Activated effector memory CD4-positive, alpha-beta T cell treated with Interleukin-2 at 50 U/mL for 16 hours (primary cell): ENCODE data around the gene AMH.

Experiments used
- DNase-seq: peaks from one replicate; pipeline ENCODE4 v3.0.0-alpha.2; 2020

The AMH gene

DNA sequence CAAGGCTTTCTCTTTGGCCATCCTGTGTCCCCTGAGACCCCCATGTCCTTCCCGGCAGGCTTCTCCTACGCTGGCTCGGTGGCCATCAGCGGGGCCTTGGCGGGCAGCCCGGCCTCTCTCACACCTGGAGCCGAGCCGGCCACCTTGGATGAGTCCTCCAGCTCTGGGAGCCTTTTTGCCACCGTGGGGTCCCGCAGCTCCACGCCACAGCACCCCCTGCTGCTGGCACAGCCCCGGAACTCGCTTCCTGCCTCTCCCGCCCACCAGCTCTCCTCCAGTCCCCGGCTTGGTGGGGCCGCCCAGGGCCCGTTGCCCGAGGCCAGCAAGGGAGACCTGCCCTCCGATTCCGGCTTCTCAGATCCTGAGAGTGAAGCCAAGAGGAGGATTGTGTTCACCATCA is 27.2 kb upstream of the AMH start:
- no peak for DNase-seq

- DNase-seq, result no peak
Measured at GRCh38 chr19:2223391-2223790, 25.7 kb upstream of the AMH start.

DNA sequence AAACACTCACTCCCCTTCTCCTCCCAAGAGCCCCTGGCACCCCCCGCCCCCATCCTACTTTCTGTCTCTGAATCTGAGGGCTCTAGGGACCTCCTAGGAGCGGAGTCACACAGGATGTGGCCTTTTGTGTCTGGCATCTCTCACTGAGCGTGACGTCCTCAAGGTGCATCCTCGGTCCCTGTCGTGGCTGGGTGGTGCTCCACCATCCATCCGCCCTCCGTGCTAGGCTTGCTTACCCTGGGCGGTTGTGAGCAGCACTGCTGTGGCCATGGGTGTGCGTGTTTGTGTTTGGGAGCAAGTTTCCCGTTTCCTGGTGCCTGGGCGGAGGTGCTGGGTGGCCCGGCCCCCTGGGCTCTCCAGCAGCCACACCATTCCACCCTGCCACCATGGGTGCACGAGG is 25.2 kb upstream of the AMH start:
- DNase-seq, result no peak

GRCh38 chr19:2224754-2225349 is 24.3 kb upstream of the AMH start:
- DNase-seq, result no peak

DNA sequence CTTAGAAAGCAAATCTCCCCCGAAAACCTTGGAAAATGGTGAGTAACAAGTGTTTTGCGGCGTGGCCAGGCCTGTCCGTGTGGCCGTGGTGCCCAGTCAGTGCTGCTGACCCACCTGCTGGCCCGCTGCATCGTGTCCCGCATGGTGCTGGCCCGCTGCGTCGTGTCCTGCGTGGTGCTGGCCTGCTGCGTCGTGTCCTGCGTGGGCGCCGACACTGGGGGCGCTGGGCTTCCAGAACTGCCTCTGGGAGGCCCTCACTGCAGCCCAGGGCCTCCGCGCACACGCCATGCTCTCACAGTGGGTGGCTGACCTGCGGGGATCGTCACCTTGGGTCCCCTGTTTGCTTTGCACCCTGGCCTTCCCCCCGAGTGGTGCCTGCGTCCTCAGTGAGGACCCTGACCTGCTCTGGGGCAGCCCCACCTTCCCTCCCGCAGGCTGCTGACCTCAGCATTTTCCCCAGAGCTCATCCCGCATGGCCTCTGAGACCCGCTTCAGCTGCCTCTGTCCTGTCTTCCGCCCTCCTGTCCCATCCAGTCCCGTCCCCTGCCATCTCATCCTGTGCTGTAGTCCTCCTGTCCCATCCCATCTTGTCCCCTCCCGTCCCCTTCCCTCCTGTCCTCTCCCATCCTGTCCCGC is 23.6 kb upstream of the AMH start:
- no peak for DNase-seq

GRCh38 chr19:2226051-2226839 is 22.9 kb upstream of the AMH start:
- no peak for DNase-seq

GRCh38 chr19:2226840-2227360 is 22.2 kb upstream of the AMH start:
- DNase-seq, result no peak

GRCh38 chr19:2227415-2228156 is 21.5 kb upstream of the AMH start:
- no peak for DNase-seq

- no peak for DNase-seq
Measured at GRCh38 chr19:2228157-2229030, 20.7 kb upstream of the AMH start.

DNA sequence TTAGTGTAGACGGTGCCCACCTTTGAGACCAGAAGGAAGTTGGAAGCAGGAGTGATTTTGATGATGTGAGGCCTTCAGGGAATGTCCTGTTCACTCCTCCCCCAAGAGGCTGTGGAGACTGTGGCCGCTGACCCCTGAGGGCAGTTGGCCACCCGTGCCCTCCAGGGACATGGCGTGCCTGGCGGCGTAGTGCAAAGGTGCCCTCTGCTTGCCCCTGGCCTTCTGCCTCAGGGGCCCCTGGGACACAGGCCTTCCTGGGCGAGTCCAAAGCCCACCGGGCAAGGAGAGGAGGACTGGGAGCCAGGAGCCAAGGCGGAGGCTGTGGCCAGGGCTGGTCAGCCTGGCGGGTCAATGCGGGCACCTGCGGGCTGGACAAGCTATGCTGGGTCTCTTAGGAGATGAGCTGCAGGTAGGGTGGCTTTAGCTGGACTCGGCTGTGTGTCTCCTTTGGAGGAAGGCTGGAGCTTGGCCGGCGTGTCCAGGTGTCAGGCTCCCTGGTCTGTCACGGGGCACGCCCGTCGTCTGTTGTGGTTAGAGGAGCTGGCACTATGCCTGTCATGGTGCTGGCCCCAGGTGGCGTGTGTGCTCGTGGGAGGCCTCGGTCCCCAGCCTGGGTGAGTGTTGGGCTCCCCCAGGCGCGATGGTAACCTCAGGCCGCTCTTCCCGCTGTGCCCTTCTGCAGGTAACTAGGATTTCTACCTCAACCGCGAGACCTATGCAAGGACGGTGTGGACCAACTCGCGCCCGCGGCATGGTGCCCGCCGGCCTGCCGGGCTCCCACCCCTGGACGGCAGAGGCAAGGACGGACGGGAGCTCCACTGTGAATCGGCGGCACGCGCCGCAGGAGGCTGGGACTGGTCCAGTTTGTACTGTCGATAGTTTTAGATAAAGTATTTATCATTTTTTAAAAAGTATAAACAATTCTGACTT is 19.8 kb upstream of the AMH start:
- DNase-seq, result no peak

DNA sequence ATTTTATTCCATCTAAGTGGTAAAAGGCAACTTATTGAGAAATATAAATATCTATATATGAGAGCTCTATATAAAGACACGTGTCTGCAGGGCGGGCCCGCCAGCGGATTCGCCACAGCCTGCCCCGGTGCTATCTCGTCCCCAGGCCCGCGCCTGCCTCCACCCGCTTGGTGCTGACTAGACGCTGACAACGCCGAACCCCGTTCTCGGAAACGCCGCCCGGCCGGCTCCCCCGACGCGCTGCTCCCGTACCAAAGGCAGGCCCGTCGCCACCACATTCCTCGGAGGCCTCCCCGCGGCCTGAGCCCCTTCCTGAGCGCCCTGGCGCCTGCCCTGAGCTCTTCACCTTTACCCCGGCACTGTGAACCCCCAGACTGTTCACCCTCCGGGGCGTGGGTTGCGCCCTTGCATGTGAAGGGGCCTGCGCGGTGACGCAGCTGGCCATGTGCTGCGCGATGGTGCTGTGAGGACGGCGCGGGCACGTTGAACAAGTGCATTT is 19.0 kb upstream of the AMH start:
- DNase-seq, result no peak

GRCh38 chr19:2230807-2231533 is 18.2 kb upstream of the AMH start:
- no peak for DNase-seq

- no peak for DNase-seq
Measured at GRCh38 chr19:2231621-2232221, 17.4 kb upstream of the AMH start.

- no peak for DNase-seq
Measured at GRCh38 chr19:2232286-2233151, 16.6 kb upstream of the AMH start.

DNA sequence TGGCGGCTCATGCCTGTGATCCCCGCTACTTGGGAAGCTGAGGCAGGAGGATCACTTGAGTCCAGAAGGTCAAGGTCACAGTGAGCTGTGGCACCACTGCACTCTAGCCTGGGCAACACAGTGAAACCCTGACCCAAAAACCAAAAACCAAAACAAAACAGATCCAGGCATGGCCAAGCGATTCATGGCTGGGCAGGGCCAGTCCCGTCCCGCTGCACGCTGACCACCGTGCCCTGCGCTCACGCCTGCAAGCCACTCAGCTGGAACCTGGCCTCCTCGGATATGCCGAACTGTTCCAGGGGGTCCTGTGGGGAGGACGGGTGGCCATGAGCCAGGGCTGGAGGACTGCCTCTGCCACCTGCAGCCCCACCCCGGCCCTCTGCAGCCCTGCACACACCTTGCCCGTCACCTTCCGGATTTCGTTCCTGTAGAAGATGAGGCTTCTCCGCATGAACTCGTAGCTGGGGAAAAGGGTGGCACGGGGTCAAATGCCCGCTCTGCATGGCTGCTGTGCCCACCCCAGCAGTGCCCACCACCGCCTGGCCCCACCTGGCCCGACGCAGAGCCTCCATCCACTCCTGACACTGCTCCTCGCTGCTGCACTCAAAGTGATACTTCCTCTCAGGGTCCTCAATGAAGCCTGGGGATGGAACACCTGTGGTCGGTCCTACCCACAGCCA is 15.4 kb upstream of the AMH start:
- no peak for DNase-seq

DNA sequence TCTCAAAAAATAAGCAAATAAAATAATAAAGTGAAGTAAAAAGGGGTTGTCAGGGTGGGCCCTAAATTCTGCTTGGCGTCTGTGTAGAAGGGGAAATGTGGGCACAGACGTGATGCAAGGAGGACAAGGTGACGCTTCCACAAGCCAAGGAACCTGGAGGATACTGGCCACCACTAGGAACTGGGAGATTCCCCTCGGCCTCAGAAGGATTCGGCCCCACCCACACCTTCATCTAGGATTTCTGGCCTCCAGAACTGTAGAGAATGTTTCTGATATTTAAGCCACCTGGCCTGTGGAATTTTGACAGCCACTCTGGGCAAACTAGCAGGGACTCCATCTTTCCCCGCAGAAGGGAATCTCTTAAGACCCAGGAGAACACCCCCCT is 14.1 kb upstream of the AMH start:
- no peak for DNase-seq

- peak; percentile 23 for DNase-seq
Measured at GRCh38 chr19:2235381-2236063, 13.6 kb upstream of the AMH start.

DNA sequence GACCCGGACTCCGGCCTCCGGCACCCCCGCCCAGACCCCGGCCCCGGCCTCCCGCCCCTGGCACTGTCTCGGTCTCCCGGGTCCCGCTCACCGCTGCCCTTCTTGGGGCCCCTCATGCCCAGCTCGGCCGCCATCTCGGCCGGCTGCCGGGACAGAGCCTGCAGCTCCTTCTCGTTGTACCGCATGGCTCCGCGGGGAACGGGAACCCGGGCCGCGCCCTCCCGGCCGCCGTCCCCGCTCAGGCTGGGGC is 13.1 kb upstream of the AMH start:
- DNase-seq, result no peak
